GM21515 (cell line): ENCODE measurements around the gene LMOD3.
A peak's percentile ranks its signal among the peaks of the same experiment; 100 is the strongest.

Experiments
- ATAC-seq: cut with Tn5 transposase; IDR thresholded peaks from one replicate; pipeline ENCODE4 v1.9.1; 2021; ENCODE audit not compliant: unreplicated experiment

The LMOD3 gene

GRCh38 chr3:69122403-69122802 lies at the start of gene LMOD3:
Gene LMOD3, minus strand, starts transcription at chr3:69122595. Its CDS starts 209 bp downstream, at chr3:69122386.
- ATAC-seq, result no peak

- no peak for ATAC-seq
Measured at GRCh38 chr3:69172058-69172457, 49.7 kb upstream of the LMOD3 start.

- ATAC-seq, result no peak
Measured at GRCh38 chr3:69166446-69166845, 44.1 kb upstream of the LMOD3 start.

GRCh38 chr3:69165744-69166143 lies 43.3 kb upstream of the LMOD3 start:
- ATAC-seq, result no peak

- no peak for ATAC-seq
Measured at GRCh38 chr3:69164296-69164695, 41.9 kb upstream of the LMOD3 start.

- ATAC-seq, result no peak
Measured at GRCh38 chr3:69162308-69162980, 40.0 kb upstream of the LMOD3 start.

- no peak for ATAC-seq
Measured at GRCh38 chr3:69161587-69162307, 39.4 kb upstream of the LMOD3 start.

GRCh38 chr3:69160525-69160924 lies 38.1 kb upstream of the LMOD3 start:
- no peak for ATAC-seq

- no peak for ATAC-seq
Measured at GRCh38 chr3:69160107-69160506, 37.7 kb upstream of the LMOD3 start.

GRCh38 chr3:69149586-69149985 lies 27.2 kb upstream of the LMOD3 start:
- no peak for ATAC-seq

GRCh38 chr3:69145688-69146087 lies 23.3 kb upstream of the LMOD3 start:
- no peak for ATAC-seq

- no peak for ATAC-seq
Measured at GRCh38 chr3:69144631-69145245, 22.3 kb upstream of the LMOD3 start.

GRCh38 chr3:69143612-69144011 lies 21.2 kb upstream of the LMOD3 start:
- no peak for ATAC-seq

GRCh38 chr3:69142797-69143454 lies 20.5 kb upstream of the LMOD3 start:
- ATAC-seq, result no peak

GRCh38 chr3:69142090-69142489 lies 19.7 kb upstream of the LMOD3 start:
- ATAC-seq, result no peak

GRCh38 chr3:69141313-69141712 lies 18.9 kb upstream of the LMOD3 start:
- ATAC-seq, result no peak

GRCh38 chr3:69137412-69137811 lies 15.0 kb upstream of the LMOD3 start:
- ATAC-seq, result no peak

GRCh38 chr3:69137005-69137404 lies 14.6 kb upstream of the LMOD3 start:
- ATAC-seq, result no peak

- peak; percentile 98 for ATAC-seq
Measured at GRCh38 chr3:69130689-69131088, 8.3 kb upstream of the LMOD3 start.

- no peak for ATAC-seq
Measured at GRCh38 chr3:69129531-69129930, 7.1 kb upstream of the LMOD3 start.

GRCh38 chr3:69128509-69128908 lies 6.1 kb upstream of the LMOD3 start:
- no peak for ATAC-seq

- ATAC-seq, result no peak
Measured at GRCh38 chr3:69126999-69127398, 4.6 kb upstream of the LMOD3 start.
